Adrenal gland (tissue), 12 donors: ENCODE data around the gene TP53I13. TPM values are rescaled to one million over a fixed set of nuclear protein-coding genes. Genes with fewer than 3 reads are reported as not detected.
"Not testable (repeated sequence)": the region's sequence is repeated elsewhere in the genome, so short reads cannot be mapped to it uniquely, and the experiment has no call there.

Experiments used
- DNase-seq, 7 donors: peaks; one replicate each; pipeline ENCODE4 v3.0.0-alpha.2; 2019 to 2020
- H3K27ac ChIP-seq, 5 donors: fragments of 200-600 bp; sonication (generic) in 4 of 5; 1 replicate in 3 of 5; 2 replicates in 2 of 5; pipeline versions ENCODE4 v1.5.1 to v1.8.0; 2016 to 2020; ENCODE audit warnings: mild to moderate bottlenecking in 1 of 5
- H3K27me3 ChIP-seq: fragments of 200-600 bp; 2 replicates; pipeline ENCODE4 v1.8.0; 2021
- H3K36me3 ChIP-seq, 2 donors: fragments of 200-600 bp; replicated peaks in 1 of 2; 1 replicate in 1 of 2; 2 replicates in 1 of 2; pipeline versions ENCODE4 v1.5.1 to v1.8.0; 2018 to 2022
- H3K4me1 ChIP-seq, 2 donors: fragments of 200-600 bp; replicated peaks in 1 of 2; 1 replicate in 1 of 2; 2 replicates in 1 of 2; pipeline versions ENCODE4 v1.5.1 to v1.8.0; 2018 to 2021
- H3K4me3 ChIP-seq, 4 donors: fragments of 200-600 bp; sonication (generic) in 3 of 4; one replicate each; pipeline ENCODE4 v1.5.1; 2016 to 2018
- H3K9me3 ChIP-seq, 3 donors: fragments of 200-600 bp; sonication (generic) in 1 of 3; replicated peaks in 1 of 3; 1 replicate in 2 of 3; 2 replicates in 1 of 3; pipeline versions ENCODE4 v1.5.1 to v1.8.0; 2016 to 2021
- CTCF ChIP-seq, 6 experiments: fragments of 450-650 bp in 4 of 6; fragments of 200-600 bp in 2 of 6; sonication (generic) in 1 of 6; IDR thresholded peaks; 1 replicate in 5 of 6; 2 replicates in 1 of 6; pipeline versions ENCODE4 v1.5.1 to v1.8.0; 2016 to 2021; ENCODE audit warnings: antibody characterized with exemption in 6 of 6, mild to moderate bottlenecking in 2 of 6, moderate library complexity in 1 of 6
- POLR2A ChIP-seq, 2 donors: fragments of 450-650 bp; IDR thresholded peaks; one replicate each; pipeline ENCODE4 v1.6.1; 2017; ENCODE audit warnings: antibody characterized with exemption in 2 of 2, mild to moderate bottlenecking in 2 of 2, moderate library complexity in 1 of 2
- WGBS, 4 donors: extraction: QIAGEN DNeasy Blood & Tissue Kit in 2 of 4; methylation state at CpG; one replicate each; pipeline versions ENCODE4 v1.1.5 to v1.1.7; 2013 to 2017; 5-methylcytosine and 5-hydroxymethylcytosine counted together
- intact Hi-C, 2 donors: fragments of 100-400 bp; cut with DNase I; formaldehyde crosslinking; loops; one replicate each; pipeline versions ENCODE4 v1.14.1 to v1.15.0; 2022 to 2023
- polyA plus RNA-seq, 3 donors: library from polyadenylated mRNA; stranded (reverse); fragments of 200-250 nt in 2 of 3; fragments of 350-450 nt in 1 of 3; fragmentation: Illumina TruSeq in 1 of 3; extraction: RNeasy Lipid Tissue Mini Kit (QIAGEN cat#74804) in 1 of 3; gene quantifications; one replicate each; pipeline ENCODE4 v1.2.3, GENCODE V29; 2013 to 2014
- total RNA-seq, 9 donors: library from RNA; depleted of rRNA in 4 of 9; stranded (reverse); fragments of >200 nt in 4 of 9; fragments of 120-200 nt in 1 of 9; fragmentation: NEBNext Ultra II Directional in 1 of 9; extraction: Animal tissue kit (Norgen Biotek cat#: 25700) in 1 of 9; gene quantifications; one replicate each; pipeline versions ENCODE4 v1.1.0 to v1.2.4, GENCODE V29; 2013 to 2023
- donor health status: healthy with polysubstance abuse.
- donor health status: Bipolar disorder and iron deficiency.
- donor health status: DM: yes; HTN: yes; CAD: no.
- donor health status: DM: no; HTN: no; CAD: no.
- donor health status: DM: no; HTN: no; CAD: no.
- donor health status: DM: yes; HTN: yes; CAD: no.

Gene TP53I13
- total and polyA plus RNA-seq, 12 donors = 4.2 to 163 (median 45.2) TPM

DNA sequence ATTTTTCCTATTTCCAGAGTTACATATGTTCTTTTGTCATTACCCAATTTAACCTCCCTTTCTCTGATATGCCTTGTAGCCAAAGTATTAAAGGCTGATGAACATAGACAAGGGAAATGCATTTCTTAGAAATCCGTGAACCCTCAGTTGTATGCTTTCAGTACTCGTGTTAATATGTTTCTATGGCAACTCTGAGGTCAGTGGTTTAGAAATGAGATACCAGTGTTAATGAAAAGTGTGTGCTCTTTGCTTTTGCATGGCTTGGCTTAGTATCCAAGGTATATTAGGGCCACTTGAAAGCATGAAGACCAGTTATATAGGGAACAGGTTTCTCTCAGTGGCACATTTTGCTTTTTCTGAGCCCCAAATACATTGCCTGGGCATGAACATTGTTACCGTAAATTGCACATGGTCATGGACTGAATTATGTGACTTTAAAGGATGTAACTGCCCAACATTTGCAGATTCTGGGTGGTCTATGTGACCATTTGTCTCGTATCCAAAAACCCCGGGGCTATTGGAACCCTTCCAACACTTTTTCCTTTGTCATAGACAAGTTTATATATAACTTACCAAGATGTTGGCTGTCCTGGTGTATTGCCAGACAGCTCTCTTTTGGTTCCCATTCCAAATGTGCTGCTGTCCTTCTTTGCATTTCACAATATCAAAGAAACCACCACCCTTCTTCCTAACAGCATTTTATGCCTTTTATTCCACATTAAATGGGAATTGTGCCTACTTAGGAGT, 19.2 kb upstream of the TP53I13 start:
- H3K27ac ChIP-seq = no peak overlapping the region
- WGBS, 4 donors = 43 to 49% (median 46%) methylated on average over 5 of the region's 5 CpGs
- H3K27me3 ChIP-seq = no peaks in the 10 kb centered on the region
- no peak overlapping the region for H3K4me3 ChIP-seq
- H3K4me1 ChIP-seq = peaks cover 0 to 7% of the 10 kb centered on the region in 2 donors
- DNase-seq = no peak
- no peak for TF ChIP-seq POLR2A (IDR thresholded peaks at IDR 0.05)
- no peak for TF ChIP-seq CTCF (IDR thresholded peaks at IDR 0.05)
- H3K9me3 ChIP-seq = no peaks in the 10 kb centered on the region
- H3K36me3 ChIP-seq = no peaks in the 10 kb centered on the region
- intact Hi-C loops = no loop called here

DNA sequence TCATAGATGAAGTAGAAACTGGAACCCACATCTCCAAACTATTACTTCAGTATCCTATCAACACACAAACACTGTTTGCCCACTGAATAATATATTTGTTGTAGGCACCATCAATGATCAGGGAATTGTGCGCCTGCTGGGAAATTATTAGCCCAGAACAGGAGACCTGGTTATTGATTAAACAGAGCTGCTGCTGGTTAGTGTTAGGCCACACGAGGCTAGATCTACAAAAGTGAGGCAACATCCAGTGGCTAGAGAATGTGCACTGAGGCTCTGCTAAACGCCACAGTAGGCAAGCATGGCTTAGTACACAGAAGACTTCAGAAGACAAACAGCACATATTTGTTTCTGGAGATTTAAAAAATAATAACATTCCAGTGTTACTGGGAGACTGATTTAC, 12.7 kb upstream of the TP53I13 start:
- no peak for TF ChIP-seq CTCF (IDR thresholded peaks at IDR 0.05)
- TF ChIP-seq POLR2A (IDR thresholded peaks at IDR 0.05) = no peak
- no peaks in the 10 kb centered on the region for H3K27me3 ChIP-seq
- DNase-seq = no peak
- H3K27ac ChIP-seq = no peak overlapping the region
- H3K36me3 ChIP-seq = no peaks in the 10 kb centered on the region
- intact Hi-C loops = no loop called here
- no peaks in the 10 kb centered on the region for H3K4me1 ChIP-seq
- 58 to 88% (median 80%) methylated on average over 3 of the region's 3 CpGs for WGBS, 4 donors
- no peaks in the 10 kb centered on the region for H3K9me3 ChIP-seq
- no peak overlapping the region for H3K4me3 ChIP-seq

GRCh38 chr17:29557085-29557738, 11.3 kb upstream of the TP53I13 start:
- Histone ChIP-seq H3K9me3 (no peaks in the 10 kb centered on the region), H3K4me3 (no peak overlapping the region), H3K36me3 (no peaks in the 10 kb centered on the region), H3K4me1 (peaks cover 4 to 9% of the 10 kb centered on the region in 2 donors), H3K27me3 (no peaks in the 10 kb centered on the region), H3K27ac (no peak overlapping the region)
- 78 to 90% (median 87%) methylated on average over 1 of the region's 1 CpG; no CpG with 5 or more reads in 1 of the 4 donors for WGBS, 4 donors
- DNase-seq = peak in 1 of 7 donors; percentile 18
- intact Hi-C loops = no loop called here
- TF ChIP-seq POLR2A (IDR thresholded peaks at IDR 0.05) (no peak), CTCF (IDR thresholded peaks at IDR 0.05) (no peak)

- DNase-seq = no peak
- Histone ChIP-seq H3K9me3 (no peaks in the 10 kb centered on the region), H3K27me3 (no peaks in the 10 kb centered on the region), H3K27ac (no peak overlapping the region), H3K4me3 (no peak overlapping the region), H3K36me3 (no peaks in the 10 kb centered on the region), H3K4me1 (peaks cover 7 to 14% of the 10 kb centered on the region in 2 donors)
- intact Hi-C loops = no loop called here
- no peak for TF ChIP-seq CTCF (IDR thresholded peaks at IDR 0.05)
- TF ChIP-seq POLR2A (IDR thresholded peaks at IDR 0.05) = no peak
These were observed 10.8 kb upstream of the TP53I13 start for GRCh38 chr17:29557739-29558116.

DNA sequence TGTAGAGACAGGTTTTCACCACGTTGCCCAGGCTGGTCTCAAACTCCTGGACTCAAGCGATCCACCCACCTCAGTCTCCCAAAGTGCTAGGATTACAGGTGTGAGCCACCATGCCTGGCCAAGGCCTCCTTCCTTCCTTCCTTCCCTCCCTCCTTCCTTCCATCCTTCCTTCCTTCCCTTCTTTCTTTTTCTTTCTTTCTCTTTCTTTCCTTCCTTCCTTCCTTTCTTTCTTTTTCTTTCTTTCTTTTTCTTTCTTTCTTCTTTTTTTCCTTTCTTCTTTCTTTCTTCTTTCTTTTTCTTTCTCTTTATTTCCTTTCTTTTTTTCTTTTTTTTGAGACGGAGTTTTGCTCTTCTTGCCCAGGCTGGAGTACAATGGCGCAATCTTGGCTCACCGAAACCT, 10.4 kb upstream of the TP53I13 start:
- 91 to 97% (median 95%) methylated on average over 5 of the region's 5 CpGs for WGBS, 4 donors
- DNase-seq, intact Hi-C loops, H3K4me3 ChIP-seq, H3K36me3 ChIP-seq, H3K27ac ChIP-seq, H3K9me3 ChIP-seq, H3K27me3 ChIP-seq: not testable (repeated sequence)
- peaks cover 7 to 14% of the 10 kb centered on the region in 2 donors for H3K4me1 ChIP-seq
